A549 (cell line): ENCODE data around the gene NKX3-2. TPM values are rescaled to one million over a fixed set of nuclear protein-coding genes. Genes with fewer than 3 reads are reported as not detected.
A peak's percentile ranks its signal among the peaks of the same experiment; 100 is the strongest.

ENCODE experiments used
- ATAC-seq, 2 experiments: fragments of 200-7000 bp in 1 of 2; fragments of >200 bp in 1 of 2; cut with Nextera tagmentation in 1 of 2; cut with Tn5 transposase in 1 of 2; 3 replicates each; pipeline versions ENCODE4 v1.8.0 to v1.9.1; 2018 to 2020; ENCODE audit warnings: mild to moderate bottlenecking in 1 of 2, moderate library complexity in 1 of 2
- CTCF ChIA-PET: fragments of 300-600 bp; sonication (Branson Sonifier 250); formaldehyde crosslinking; extraction: SDS; loops from one replicate; lab custom pipeline; 2021; ENCODE audit warnings: antibody characterized with exemption, inconsistent platforms; lab: Yijun Ruan, JAX
- POLR2A ChIA-PET: fragments of 350-600 bp; formaldehyde crosslinking; extraction: SDS; loops from one replicate; lab custom pipeline; 2021; ENCODE audit warnings: antibody characterized with exemption, inconsistent platforms; lab: Yijun Ruan, JAX
- DNase-seq, 2 experiments: peaks; one replicate each; pipeline versions ENCODE4 v3.0.0 to v3.0.0-alpha.2; 2011 to 2016; ENCODE audit warnings: low read depth in 1 of 2, low spot score in 1 of 2
- FAIRE-seq: peaks from 2 replicates; lab custom pipeline; 2011; peaks lifted over from hg19 to GRCh38; lab: Jason Lieb, UNC
- H3K27ac ChIP-seq, 2 experiments: fragments of >200 bp; sonication (Bioruptor Twin); formaldehyde crosslinking; 3 replicates each; pipeline ENCODE4 v1.5.1; 2016 to 2017
- H3K4me1 ChIP-seq: fragments of >200 bp; sonication (Bioruptor Twin); formaldehyde crosslinking; 3 replicates; pipeline ENCODE4 v1.6.1; 2016
- H3K4me2 ChIP-seq: fragments of >200 bp; sonication (Bioruptor Twin); formaldehyde crosslinking; 3 replicates; pipeline ENCODE4 v1.6.1; 2016
- H3K4me3 ChIP-seq: fragments of >200 bp; sonication (Bioruptor Twin); formaldehyde crosslinking; 3 replicates; pipeline ENCODE4 v1.5.1; 2016
- H3K9me3 ChIP-seq: fragments of >200 bp; sonication (Bioruptor Twin); formaldehyde crosslinking; 3 replicates; pipeline ENCODE4 v1.6.1; 2016
- CBX2 ChIP-seq: fragments of 200-600 bp; sonication (generic); IDR thresholded peaks from 2 replicates; pipeline ENCODE4 v1.6.1; 2016; ENCODE audit warnings: low read depth, mild to moderate bottlenecking, borderline replicate concordance
- CEBPB ChIP-seq, 2 experiments: fragments of >200 bp in 1 of 2; sonication (Bioruptor Twin) in 1 of 2; formaldehyde crosslinking in 1 of 2; IDR thresholded peaks; 2 replicates each; pipeline ENCODE4 v1.6.1; 2012 to 2016
- CHD2 ChIP-seq: fragments of 150-350 bp; IDR thresholded peaks from 2 replicates; pipeline ENCODE4 v1.6.1; 2014; ENCODE audit warnings: low read length; ENCODE audit not compliant: partially characterized antibody
- EHF ChIP-seq: fragments of 250-450 bp; sonication (Bioruptor Pico); IDR thresholded peaks from 2 replicates; pipeline ENCODE4 v1.5.0; 2020; ENCODE audit warnings: mild to moderate bottlenecking
- ELK1 ChIP-seq: fragments of 150-350 bp; IDR thresholded peaks from 2 replicates; pipeline ENCODE4 v1.6.1; 2014; ENCODE audit warnings: low read depth, mild to moderate bottlenecking, low read length
- EP300 ChIP-seq, 2 experiments: fragments of >200 bp; sonication (Bioruptor Twin); formaldehyde crosslinking; IDR thresholded peaks; 2 replicates in 1 of 2; 3 replicates in 1 of 2; pipeline ENCODE4 v1.6.1; 2016 to 2017
- HEYL ChIP-seq: fragments of 250-450 bp; sonication (Bioruptor Pico); IDR thresholded peaks from 2 replicates; pipeline ENCODE4 v1.8.0; 2021; ENCODE audit warnings: mild to moderate bottlenecking, moderate library complexity
- HOXA7 ChIP-seq: fragments of 250-450 bp; sonication (Bioruptor Pico); IDR thresholded peaks from 2 replicates; pipeline ENCODE4 v1.5.0; 2020; ENCODE audit warnings: mild to moderate bottlenecking, moderate library complexity
- JUN ChIP-seq, 2 experiments: fragments of >200 bp; sonication (Bioruptor Twin); formaldehyde crosslinking; IDR thresholded peaks; 2 replicates in 1 of 2; 3 replicates in 1 of 2; pipeline ENCODE4 v1.6.1; 2016 to 2017
- MAZ ChIP-seq: fragments of 150-350 bp; IDR thresholded peaks from 2 replicates; pipeline ENCODE4 v1.6.1; 2014; ENCODE audit warnings: antibody characterized with exemption, low read depth, low read length, borderline replicate concordance
- MYC ChIP-seq: IDR thresholded peaks from 2 replicates; pipeline ENCODE4 v1.6.1; 2012; ENCODE audit warnings: mild to moderate bottlenecking, inconsistent platforms, low read length, improper control_type of control experiment, borderline replicate concordance
- NPAS2 ChIP-seq: fragments of 250-450 bp; sonication (Bioruptor Pico); IDR thresholded peaks from 2 replicates; pipeline ENCODE4 v1.8.0; 2022; ENCODE audit warnings: mild to moderate bottlenecking, moderate library complexity, borderline replicate concordance
- NR3C1 ChIP-seq: fragments of >200 bp; sonication (Bioruptor Twin); formaldehyde crosslinking; IDR thresholded peaks from 3 replicates; pipeline ENCODE4 v1.6.1; 2017
- PHF8 ChIP-seq: fragments of 200-600 bp; sonication (generic); IDR thresholded peaks from 2 replicates; pipeline ENCODE4 v1.6.1; 2016; ENCODE audit warnings: low read depth, mild to moderate bottlenecking, antibody characterized with exemption, moderate library complexity, borderline replicate concordance
- POLR2A ChIP-seq: IDR thresholded peaks from 2 replicates; pipeline ENCODE4 v1.6.1; 2012; ENCODE audit warnings: mild to moderate bottlenecking, low read length
- RAD21 ChIP-seq, 2 experiments: fragments of >200 bp in 1 of 2; sonication (Bioruptor Twin) in 1 of 2; formaldehyde crosslinking in 1 of 2; IDR thresholded peaks in 1 of 2; conservative IDR thresholded peaks in 1 of 2; 2 replicates in 1 of 2; 3 replicates in 1 of 2; pipeline ENCODE4 v1.6.1; 2012 to 2018; ENCODE audit warnings: inconsistent platforms in 1 of 2
- RARB ChIP-seq: fragments of 250-450 bp; sonication (Bioruptor Pico); IDR thresholded peaks from 2 replicates; pipeline ENCODE4 v1.8.0; 2021; ENCODE audit warnings: mild to moderate bottlenecking, moderate library complexity
- RNF2 ChIP-seq: fragments of 200-600 bp; sonication (generic); IDR thresholded peaks from 2 replicates; pipeline ENCODE4 v1.6.1; 2016; ENCODE audit warnings: low read depth, mild to moderate bottlenecking, antibody characterized with exemption, moderate library complexity, borderline replicate concordance
- TFCP2L1 ChIP-seq: fragments of 250-450 bp; sonication (Bioruptor Pico); IDR thresholded peaks from 2 replicates; pipeline ENCODE4 v1.5.0; 2021; ENCODE audit warnings: mild to moderate bottlenecking
- USF2 ChIP-seq: fragments of 450-650 bp; IDR thresholded peaks from 2 replicates; pipeline ENCODE4 v1.6.1; 2014; ENCODE audit warnings: antibody characterized with exemption
- ZC3H11A ChIP-seq: fragments of 450-650 bp; IDR thresholded peaks from 2 replicates; pipeline ENCODE4 v1.6.1; 2014; ENCODE audit warnings: antibody characterized with exemption, mild to moderate bottlenecking
- ZNF302 ChIP-seq: fragments of 250-450 bp; sonication (Bioruptor Pico); IDR thresholded peaks from 2 replicates; pipeline ENCODE4 v1.9.0; 2021; ENCODE audit warnings: inconsistent platforms, mild to moderate bottlenecking, moderate library complexity
- WGBS: methylation state at CpG from one replicate; pipeline ENCODE4 v1.1.6; 2017; ENCODE audit errors: missing lambda C conversion rate; 5-methylcytosine and 5-hydroxymethylcytosine counted together
- polyA plus RNA-seq, 4 experiments: library from polyadenylated mRNA; depleted of rRNA in 3 of 4; stranded (reverse); fragments of >200 nt; fragmentation: RNase III in 1 of 4; extraction: RNeasy Plus Mini Kit Qiagen cat#74134 plus additional on column Dnase treatment in 1 of 4; gene quantifications; 2 replicates in 3 of 4; 3 replicates in 1 of 4; pipeline ENCODE4 v1.2.3, GENCODE V29; 2011 to 2017

Gene NKX3-2
- polyA plus RNA-seq, 2 of the 4 experiments (the other 2 are of a cell fraction), result 0.06 to 0.44 TPM

- ChIA-PET POLR2A (no interaction called here), CTCF (interaction anchor here (1.1 kb wide), 1 partner anchor 14 kb away, joined by 3 read pairs; no protein-coding TSS in a partner anchor)
- Histone ChIP-seq H3K4me3 (peak overlapping the region; percentile 27; the same call in 1 of the 3 replicates), H3K4me2 (peak overlapping the region; percentile 61), H3K4me1 (no peaks in the 10 kb centered on the region), H3K27ac (no peak overlapping the region), H3K9me3 (peaks cover 6% of the 10 kb centered on the region; the same call in 1 of the 3 replicates)
- WGBS, result 57% methylated on average over 25 of the region's 35 CpGs
- DNase-seq (no peak), ATAC-seq (peak; percentile 33 to 56; a peak in 1 of 6 replicates), FAIRE-seq (no peak)
- no peak for TF ChIP-seq NPAS2 (CRISPR knock-in tag)
Measured at GRCh38 chr4:13527981-13528820, 16.1 kb downstream of the NKX3-2 start.

- ChIA-PET POLR2A (no interaction called here), CTCF (no interaction called here)
- Histone ChIP-seq H3K9me3 (peaks cover 6% of the 10 kb centered on the region; the same call in 1 of the 3 replicates), H3K4me2 (peak overlapping the region; percentile 61), H3K4me1 (no peaks in the 10 kb centered on the region), H3K4me3 (peak overlapping the region; percentile 27; the same call in 2 of the 3 replicates), H3K27ac (no peak overlapping the region)
- ATAC-seq, result no peak
- TF ChIP-seq ELK1 (no peak), ZNF302 (CRISPR knock-in tag) (no peak), HOXA7 (CRISPR knock-in tag) (no peak), JUN (IDR thresholded peaks at IDR 0.05) (no peak)
- FAIRE-seq, result no peak
- 40% methylated on average over 36 of the region's 46 CpGs for WGBS
- DNase-seq, result no peak
Measured at GRCh38 chr4:13527192-13527980, 16.9 kb downstream of the NKX3-2 start.

- H3K4me1 ChIP-seq, result no peaks in the 10 kb centered on the region
- no peak overlapping the region for H3K27ac ChIP-seq
- H3K4me3 ChIP-seq, result no peak overlapping the region
- POLR2A ChIA-PET, result no interaction called here
- FAIRE-seq (no peak), ATAC-seq (no peak), DNase-seq (no peak)
- no peak for TF ChIP-seq TFCP2L1 (CRISPR knock-in tag)
- no peak for TF ChIP-seq ELK1
- TF ChIP-seq POLR2A, result no peak
- no peak for TF ChIP-seq CEBPB (IDR thresholded peaks at IDR 0.05)
- no peak for TF ChIP-seq PHF8
- no peak for TF ChIP-seq RNF2
- TF ChIP-seq RAD21 (conservative IDR thresholded peaks at IDR 0.05 in 1 of 2, IDR thresholded peaks at IDR 0.05 in 1 of 2), result no peak
- TF ChIP-seq EP300 (IDR thresholded peaks at IDR 0.05), result no peak
- no peak for TF ChIP-seq USF2
- no peak for TF ChIP-seq MYC
- no peak for TF ChIP-seq CBX2
- no peak for TF ChIP-seq CHD2
- TF ChIP-seq EHF (CRISPR knock-in tag), result no peak
- no peak for TF ChIP-seq NR3C1
- no peak for TF ChIP-seq ZC3H11A
- TF ChIP-seq HEYL, result no peak
- TF ChIP-seq RARB, result no peak
- TF ChIP-seq MAZ, result no peak
- H3K9me3 ChIP-seq, result peaks cover 6% of the 10 kb centered on the region; the same call in 1 of the 3 replicates
- CTCF ChIA-PET, result interaction anchor here (1.4 kb wide), 1 partner anchor 674 kb away, joined by 3 read pairs; no protein-coding TSS in a partner anchor
- H3K4me2 ChIP-seq, result no peak overlapping the region
- 73% methylated on average over 3 of the region's 3 CpGs for whole genome bisulfite sequencing
Measured at GRCh38 chr4:13526658-13527057, 17.6 kb downstream of the NKX3-2 start.
